ENCODE measurements around the gene OARD1. TPM values are rescaled to one million over a fixed set of nuclear protein-coding genes. Genes with fewer than 3 reads are reported as not detected.

Gene OARD1
- total RNA-seq, 4 donors from 2014 or later, result 23.6 to 31.7 (median 25.4) TPM

- WGBS, 2 donors, result 94 to 95% methylated on average over 6 of the region's 6 CpGs
- Histone ChIP-seq H3K27me3 (no peaks in the 10 kb centered on the region), H3K9me3 (no peaks in the 10 kb centered on the region), H3K4me1 (peaks cover 30 to 37% of the 10 kb centered on the region in 2 donors), H3K4me3 (replicated peaks in 1 of 3) (no peak overlapping the region), H3K36me3 (peaks cover 54 to 61% of the 10 kb centered on the region in 2 donors), H3K27ac (peak overlapping the region in 1 of 3 donors; percentile 18)
- no peak for DNase-seq
- intact Hi-C loops (cut with DNase I), result no loop called here
- TF ChIP-seq CTCF (IDR thresholded peaks at IDR 0.05) (no peak), POLR2A (IDR thresholded peaks at IDR 0.05) (no peak)
These were observed 21.6 kb upstream of the OARD1 start for GRCh38 chr6:41093729-41094128.

- DNase-seq, result peak; percentile 58 to 72
- 51 to 55% methylated on average over 4 of the region's 4 CpGs for WGBS, 2 donors
- Histone ChIP-seq H3K9me3 (no peaks in the 10 kb centered on the region), H3K4me3 (replicated peaks in 1 of 3) (no peak overlapping the region), H3K27me3 (no peaks in the 10 kb centered on the region), H3K27ac (peak overlapping the region; percentile 17 to 21 (median 18)), H3K36me3 (peaks cover 48 to 58% of the 10 kb centered on the region in 2 donors), H3K4me1 (peaks cover 30 to 38% of the 10 kb centered on the region in 2 donors)
- intact Hi-C loops (cut with DNase I), result no loop called here
- TF ChIP-seq POLR2A (IDR thresholded peaks at IDR 0.05) (no peak), CTCF (IDR thresholded peaks at IDR 0.05) (peak in 3 of 6 experiments; percentile 24 to 35 (median 35))
These were observed 20.4 kb upstream of the OARD1 start for GRCh38 chr6:41092421-41093140.

GRCh38 chr6:41090841-41091761, 18.9 kb upstream of the OARD1 start:
- TF ChIP-seq CTCF (IDR thresholded peaks at IDR 0.05) (no peak), POLR2A (IDR thresholded peaks at IDR 0.05) (peak in 1 of 2 donors; percentile 10)
- intact Hi-C loops (cut with DNase I), result no loop called here
- Histone ChIP-seq H3K27me3 (no peaks in the 10 kb centered on the region), H3K4me1 (peaks cover 30 to 38% of the 10 kb centered on the region in 2 donors), H3K27ac (peak overlapping the region; percentile 35 to 67 (median 49)), H3K36me3 (peaks cover 40 to 45% of the 10 kb centered on the region in 2 donors), H3K4me3 (replicated peaks in 1 of 3) (no peak overlapping the region), H3K9me3 (no peaks in the 10 kb centered on the region)
- DNase-seq, result peak; percentile 66 to 78
- WGBS, 2 donors, result 26 to 52% methylated on average over 1 of the region's 1 CpG

- peak; percentile 53 to 68 for DNase-seq
- TF ChIP-seq POLR2A (IDR thresholded peaks at IDR 0.05) (no peak), CTCF (IDR thresholded peaks at IDR 0.05) (no peak)
- Histone ChIP-seq H3K4me3 (replicated peaks in 1 of 3) (no peak overlapping the region), H3K9me3 (no peaks in the 10 kb centered on the region), H3K36me3 (peaks cover 21 to 26% of the 10 kb centered on the region in 2 donors), H3K4me1 (peaks cover 30 to 40% of the 10 kb centered on the region in 2 donors), H3K27ac (peak overlapping the region; percentile 7 to 55 (median 38)), H3K27me3 (no peaks in the 10 kb centered on the region)
- intact Hi-C loops (cut with DNase I), result no loop called here
- WGBS, 2 donors, result 71 to 74% methylated on average over 4 of the region's 4 CpGs
These were observed 16.3 kb upstream of the OARD1 start for GRCh38 chr6:41088451-41088850.
